Gastroesophageal sphincter (tissue), 4 donors: ENCODE results near the gene HOXC6. TPM values are rescaled to one million over a fixed set of nuclear protein-coding genes. Genes with fewer than 3 reads are reported as not detected.

Experiments
- ATAC-seq: fragments of 150-250 bp; one replicate; pipeline ENCODE4 v1.9.1; 2016; ENCODE audit warnings: mild to moderate bottlenecking, moderate library complexity
- H3K27ac ChIP-seq, 4 donors: fragments of 200-600 bp; sonication (generic) in 3 of 4; 1 replicate in 3 of 4; 2 replicates in 1 of 4; pipeline ENCODE4 v1.5.1; 2016 to 2019
- H3K27me3 ChIP-seq: fragments of 200-600 bp; sonication (generic); one replicate; pipeline ENCODE4 v1.5.1; 2019
- H3K36me3 ChIP-seq, 2 donors: fragments of 200-600 bp; sonication (generic); one replicate each; pipeline ENCODE4 v1.5.1; 2019; ENCODE audit warnings: control low read depth in 1 of 2
- H3K4me1 ChIP-seq, 3 donors: fragments of 200-600 bp; sonication (generic); 1 replicate in 2 of 3; 2 replicates in 1 of 3; pipeline ENCODE4 v1.5.1; 2016 to 2019; ENCODE audit warnings: control low read depth in 2 of 3
- H3K4me3 ChIP-seq, 2 donors: fragments of 200-600 bp; sonication (generic); one replicate each; pipeline ENCODE4 v1.5.1; 2019; ENCODE audit warnings: mild to moderate bottlenecking in 1 of 2, moderate library complexity in 1 of 2
- H3K9me3 ChIP-seq, 3 donors: fragments of 200-600 bp; sonication (generic); one replicate each; pipeline ENCODE4 v1.5.1; 2017 to 2019; ENCODE audit warnings: control low read depth in 2 of 3
- EP300 ChIP-seq: sonication (generic); formaldehyde crosslinking; IDR thresholded peaks from one replicate; pipeline ENCODE4 v1.6.1; 2017; ENCODE audit warnings: antibody characterized with exemption, mild to moderate bottlenecking
- POLR2A ChIP-seq, 2 donors: fragments of 450-650 bp; IDR thresholded peaks; one replicate each; pipeline ENCODE4 v1.6.1; 2017; ENCODE audit warnings: antibody characterized with exemption in 2 of 2, mild to moderate bottlenecking in 2 of 2, moderate library complexity in 1 of 2
- POLR2AphosphoS5 ChIP-seq: sonication (generic); formaldehyde crosslinking; IDR thresholded peaks from one replicate; pipeline ENCODE4 v1.6.1; 2017; ENCODE audit warnings: antibody characterized with exemption
- WGBS, 2 donors: methylation state at CpG; one replicate each; pipeline ENCODE4 v1.1.5; 2018; ENCODE audit warnings: low coverage in 1 of 2; 5-methylcytosine and 5-hydroxymethylcytosine counted together
- total RNA-seq, 4 donors: library from RNA; depleted of rRNA; stranded (reverse); fragments of >200 nt; gene quantifications; one replicate each; pipeline ENCODE4 v1.1.0, GENCODE V29; 2016
- TF ChIP-seq, protein P1 (sequence below), 4 experiments: fragments of 200-600 bp in 2 of 4; fragments of 450-650 bp in 2 of 4; sonication (generic) in 1 of 4; IDR thresholded peaks; one replicate each; pipeline ENCODE4 v1.5.1; 2017 to 2019; ENCODE audit warnings: antibody characterized with exemption in 4 of 4, mild to moderate bottlenecking in 2 of 4, moderate library complexity in 2 of 4

Gene HOXC6
- total RNA-seq, 4 donors from 2014 or later, result 0.50 TPM; not detected in 3

DNA sequence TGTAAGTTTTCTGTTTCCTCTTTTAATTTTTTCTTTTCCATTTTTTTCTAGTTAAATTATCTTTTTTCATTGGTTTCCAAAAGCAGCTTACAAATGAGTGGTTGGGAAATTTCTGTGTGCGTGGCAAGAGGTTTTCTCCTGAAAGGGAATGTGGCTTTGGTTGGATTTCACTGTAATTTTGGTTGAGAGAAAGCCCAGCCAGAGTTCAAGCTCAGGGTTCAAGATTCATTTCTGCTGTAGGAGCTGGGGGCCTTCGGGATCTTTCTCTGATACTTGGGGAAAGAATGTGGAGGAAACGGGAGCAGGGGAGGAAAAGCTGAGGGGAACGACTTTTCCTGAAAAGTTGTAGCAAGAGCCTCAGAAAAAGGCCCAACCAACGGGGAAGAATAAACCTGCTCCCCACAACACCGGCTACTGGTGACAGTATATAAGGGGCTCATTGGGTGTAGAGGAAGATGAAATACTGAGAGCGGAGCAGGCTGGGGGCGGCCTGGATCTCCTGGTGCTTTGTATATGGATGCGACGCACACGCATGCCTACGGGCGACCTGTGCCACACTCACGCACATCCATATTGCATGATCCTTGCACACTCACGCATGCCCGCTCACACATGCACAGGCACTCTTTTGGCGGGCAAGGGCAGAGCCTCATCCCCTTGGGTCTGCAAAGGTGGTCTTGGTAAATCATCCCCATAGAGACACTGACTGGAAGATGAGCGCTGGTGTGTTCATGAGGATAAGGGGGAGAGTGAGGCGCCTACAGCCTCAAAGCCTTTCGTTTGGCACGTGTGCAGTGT is 41.4 kb upstream of the HOXC6 start:
- H3K4me1 ChIP-seq, result peaks cover 0 to 36% (median 16%) of the 10 kb centered on the region in 3 donors
- 11 to 15% methylated on average over 6 to 19 of the region's 21 CpGs for WGBS, 2 donors
- H3K9me3 ChIP-seq, result no peaks in the 10 kb centered on the region
- H3K36me3 ChIP-seq, result no peaks in the 10 kb centered on the region
- peaks cover 100% of the 10 kb centered on the region for H3K27me3 ChIP-seq
- TF ChIP-seq, protein P1, sequence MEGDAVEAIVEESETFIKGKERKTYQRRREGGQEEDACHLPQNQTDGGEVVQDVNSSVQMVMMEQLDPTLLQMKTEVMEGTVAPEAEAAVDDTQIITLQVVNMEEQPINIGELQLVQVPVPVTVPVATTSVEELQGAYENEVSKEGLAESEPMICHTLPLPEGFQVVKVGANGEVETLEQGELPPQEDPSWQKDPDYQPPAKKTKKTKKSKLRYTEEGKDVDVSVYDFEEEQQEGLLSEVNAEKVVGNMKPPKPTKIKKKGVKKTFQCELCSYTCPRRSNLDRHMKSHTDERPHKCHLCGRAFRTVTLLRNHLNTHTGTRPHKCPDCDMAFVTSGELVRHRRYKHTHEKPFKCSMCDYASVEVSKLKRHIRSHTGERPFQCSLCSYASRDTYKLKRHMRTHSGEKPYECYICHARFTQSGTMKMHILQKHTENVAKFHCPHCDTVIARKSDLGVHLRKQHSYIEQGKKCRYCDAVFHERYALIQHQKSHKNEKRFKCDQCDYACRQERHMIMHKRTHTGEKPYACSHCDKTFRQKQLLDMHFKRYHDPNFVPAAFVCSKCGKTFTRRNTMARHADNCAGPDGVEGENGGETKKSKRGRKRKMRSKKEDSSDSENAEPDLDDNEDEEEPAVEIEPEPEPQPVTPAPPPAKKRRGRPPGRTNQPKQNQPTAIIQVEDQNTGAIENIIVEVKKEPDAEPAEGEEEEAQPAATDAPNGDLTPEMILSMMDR (IDR thresholded peaks at IDR 0.05), result no peak
- TF ChIP-seq EP300, result no peak
- ATAC-seq, result no peak
- no peak overlapping the region for H3K27ac ChIP-seq
- H3K4me3 ChIP-seq, result no peak overlapping the region

DNA sequence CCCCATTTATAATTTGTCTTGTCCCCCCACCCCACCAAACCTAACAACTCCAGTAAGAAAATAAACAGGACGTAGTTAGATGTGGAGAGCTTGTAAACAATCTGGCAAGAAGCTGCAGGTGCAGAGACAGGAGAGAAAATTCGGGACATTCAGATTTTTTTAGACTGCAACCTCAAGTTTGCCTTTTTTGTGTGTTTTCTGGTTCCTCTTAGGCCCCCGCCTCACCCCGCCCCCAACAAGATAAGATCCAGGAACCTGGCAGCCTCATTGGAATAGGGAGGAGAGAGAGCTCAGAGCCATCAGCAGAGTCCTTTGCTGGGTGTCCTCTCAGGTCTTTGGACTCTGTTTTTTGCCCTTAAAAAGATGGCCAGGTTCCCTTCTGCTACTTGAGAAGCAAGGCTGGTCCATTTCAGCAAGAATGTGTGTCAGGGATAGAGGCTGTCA is 40.4 kb upstream of the HOXC6 start:
- no peaks in the 10 kb centered on the region for H3K36me3 ChIP-seq
- H3K27ac ChIP-seq, result no peak overlapping the region
- H3K27me3 ChIP-seq, result peaks cover 100% of the 10 kb centered on the region
- ATAC-seq, result no peak
- WGBS, 2 donors, result 8 to 14% methylated on average over 3 to 4 of the region's 4 CpGs
- no peak for TF ChIP-seq EP300
- TF ChIP-seq POLR2AphosphoS5, result no peak
- no peak for TF ChIP-seq POLR2A (IDR thresholded peaks at IDR 0.05)
- H3K4me1 ChIP-seq, result peaks cover 0 to 36% (median 16%) of the 10 kb centered on the region in 3 donors
- no peak overlapping the region for H3K4me3 ChIP-seq
- no peaks in the 10 kb centered on the region for H3K9me3 ChIP-seq

- TF ChIP-seq, protein P1 (IDR thresholded peaks at IDR 0.05), result no peak
- TF ChIP-seq POLR2AphosphoS5 (no peak), POLR2A (IDR thresholded peaks at IDR 0.05) (no peak), EP300 (no peak)
- 11 to 16% methylated on average over 3 to 5 of the region's 5 CpGs for WGBS, 2 donors
- Histone ChIP-seq H3K4me1 (peaks cover 0 to 36% (median 16%) of the 10 kb centered on the region in 3 donors), H3K36me3 (no peaks in the 10 kb centered on the region), H3K27me3 (peaks cover 100% of the 10 kb centered on the region), H3K27ac (no peak overlapping the region), H3K4me3 (no peak overlapping the region), H3K9me3 (no peaks in the 10 kb centered on the region)
- ATAC-seq, result no peak
Measured at GRCh38 chr12:53988541-53989226, 39.6 kb upstream of the HOXC6 start.

DNA sequence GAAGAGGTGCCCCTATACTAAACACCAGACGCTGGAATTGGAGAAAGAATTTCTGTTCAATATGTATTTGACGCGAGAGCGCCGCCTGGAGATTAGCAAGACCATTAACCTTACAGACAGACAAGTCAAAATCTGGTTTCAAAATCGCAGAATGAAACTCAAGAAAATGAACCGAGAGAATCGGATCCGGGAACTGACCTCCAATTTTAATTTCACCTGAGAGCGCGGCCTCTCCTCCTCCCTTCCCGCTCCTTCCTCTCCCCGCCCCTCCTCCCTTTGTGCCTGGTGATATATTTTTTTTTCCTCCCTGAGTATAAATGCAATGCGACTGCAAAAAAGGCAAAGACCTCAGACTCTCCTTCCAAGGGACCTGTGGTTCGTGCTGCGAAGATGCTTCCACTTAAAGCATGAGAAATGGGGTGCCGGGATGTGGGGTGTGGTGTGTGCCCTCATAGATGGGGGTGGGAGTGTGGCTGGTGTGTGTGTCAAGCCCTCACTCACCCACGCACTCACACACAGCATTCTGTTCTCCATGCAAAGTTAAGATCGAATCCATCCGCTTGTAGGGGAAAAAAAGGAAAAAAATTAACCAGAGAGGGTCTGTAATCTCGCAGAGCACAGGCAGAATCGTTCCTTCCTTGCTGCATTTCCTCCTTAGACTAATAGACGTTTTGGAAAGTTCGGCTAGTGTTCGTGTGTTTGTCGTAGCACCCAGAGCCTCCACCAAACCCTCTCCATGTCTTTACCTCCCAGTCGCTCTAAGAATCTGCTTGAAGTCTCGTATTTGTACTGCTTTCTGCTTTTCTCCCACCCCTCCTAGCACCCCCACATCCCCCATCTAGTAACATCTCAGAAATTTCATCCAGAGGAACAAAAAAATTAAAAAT is 38.8 kb upstream of the HOXC6 start:
- Histone ChIP-seq H3K27ac (no peak overlapping the region), H3K36me3 (no peaks in the 10 kb centered on the region), H3K9me3 (no peaks in the 10 kb centered on the region), H3K27me3 (peaks cover 100% of the 10 kb centered on the region), H3K4me1 (peaks cover 0 to 38% (median 22%) of the 10 kb centered on the region in 3 donors), H3K4me3 (no peak overlapping the region)
- WGBS, 2 donors, result 7 to 8% methylated on average over 24 to 28 of the region's 28 CpGs
- no peak for ATAC-seq
- TF ChIP-seq, protein P1 (IDR thresholded peaks at IDR 0.05), result no peak
- TF ChIP-seq EP300, result no peak
- TF ChIP-seq POLR2A (IDR thresholded peaks at IDR 0.05), result no peak
- TF ChIP-seq POLR2AphosphoS5, result no peak
